GM12878 (cell line): ENCODE measurements around the gene HECTD2.

Experiments
- EZH2 ChIP-seq: IDR thresholded peaks from 2 replicates; pipeline ENCODE4 v1.6.1; 2012; ENCODE audit warnings: low read depth, mild to moderate bottlenecking, control low read depth, inconsistent platforms, low read length, borderline replicate concordance; ENCODE audit not compliant: control insufficient read depth
- KDM1A ChIP-seq: fragments of 200-600 bp; sonication (generic); IDR thresholded peaks from 2 replicates; pipeline ENCODE4 v1.6.1; 2016; ENCODE audit warnings: borderline replicate concordance
- LARP7 ChIP-seq: fragments of 450-650 bp; IDR thresholded peaks from 2 replicates; pipeline ENCODE4 v1.6.1; 2017; ENCODE audit warnings: mild to moderate bottlenecking
- MYC ChIP-seq: IDR thresholded peaks from 2 replicates; pipeline ENCODE4 v1.6.1; 2011; ENCODE audit warnings: mild to moderate bottlenecking, low read length, moderate library complexity, inconsistent platforms; ENCODE audit not compliant: insufficient read depth, insufficient replicate concordance, insufficient read length, severe bottlenecking
- NFYA ChIP-seq: IDR thresholded peaks from 2 replicates; pipeline ENCODE4 v1.6.1; 2011; ENCODE audit warnings: low read depth, mild to moderate bottlenecking, low read length, improper control_type of control experiment, borderline replicate concordance
- SIN3A ChIP-seq: IDR thresholded peaks from 2 replicates; pipeline ENCODE4 v1.6.1; 2012; ENCODE audit warnings: low read depth, low read length, improper control_type of control experiment
- TCF12 ChIP-seq: IDR thresholded peaks from 2 replicates; pipeline ENCODE4 v1.6.1; 2011; ENCODE audit warnings: low read depth, mild to moderate bottlenecking, low read length
- ZNF274 ChIP-seq: IDR thresholded peaks from one replicate; pipeline ENCODE4 v1.8.0; 2011; ENCODE audit not compliant: insufficient read length, insufficient read depth
- TF ChIP-seq, protein P1 (sequence below), 3 experiments: IDR thresholded peaks in 2 of 3; conservative IDR thresholded peaks in 1 of 3; 2 replicates each; pipeline ENCODE4 v1.5.1; 2011; ENCODE audit warnings: low read depth in 3 of 3, low read length in 3 of 3, mild to moderate bottlenecking in 3 of 3, control low read depth in 2 of 3, moderate library complexity in 2 of 3, inconsistent platforms in 1 of 3, mixed read lengths in 1 of 3; ENCODE audit not compliant: control insufficient read depth in 2 of 3, insufficient read depth in 1 of 3; ENCODE audit errors: extremely low read depth in 1 of 3
- TF ChIP-seq, protein P2 (sequence below): IDR thresholded peaks from 2 replicates; pipeline ENCODE4 v1.6.1; 2011; ENCODE audit warnings: low read depth, low read length, improper control_type of control experiment, borderline replicate concordance
- TF ChIP-seq, protein P3 (sequence below): fragments of 450-650 bp; IDR thresholded peaks from 2 replicates; pipeline ENCODE4 v1.6.1; 2017; ENCODE audit warnings: mild to moderate bottlenecking

DNA sequence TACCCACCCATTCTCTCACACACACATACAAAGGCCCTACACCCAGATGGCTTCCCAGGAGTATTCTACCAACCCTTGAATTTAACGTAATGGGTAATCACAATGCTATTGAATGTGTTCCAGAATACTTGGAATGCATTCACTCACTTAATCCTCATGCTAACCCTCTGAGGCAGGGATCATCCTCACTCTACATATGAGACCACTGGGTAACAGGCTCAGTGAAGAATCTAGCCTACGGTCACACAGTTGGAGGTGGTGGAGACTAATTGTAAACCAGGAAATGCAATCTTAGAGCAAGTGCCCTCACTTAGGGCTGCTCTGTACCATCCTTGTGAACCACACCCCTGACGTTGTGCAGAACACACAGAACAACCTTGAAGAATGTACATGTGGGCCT is 135.2 kb downstream of the HECTD2 start:
- TF ChIP-seq, protein P1, sequence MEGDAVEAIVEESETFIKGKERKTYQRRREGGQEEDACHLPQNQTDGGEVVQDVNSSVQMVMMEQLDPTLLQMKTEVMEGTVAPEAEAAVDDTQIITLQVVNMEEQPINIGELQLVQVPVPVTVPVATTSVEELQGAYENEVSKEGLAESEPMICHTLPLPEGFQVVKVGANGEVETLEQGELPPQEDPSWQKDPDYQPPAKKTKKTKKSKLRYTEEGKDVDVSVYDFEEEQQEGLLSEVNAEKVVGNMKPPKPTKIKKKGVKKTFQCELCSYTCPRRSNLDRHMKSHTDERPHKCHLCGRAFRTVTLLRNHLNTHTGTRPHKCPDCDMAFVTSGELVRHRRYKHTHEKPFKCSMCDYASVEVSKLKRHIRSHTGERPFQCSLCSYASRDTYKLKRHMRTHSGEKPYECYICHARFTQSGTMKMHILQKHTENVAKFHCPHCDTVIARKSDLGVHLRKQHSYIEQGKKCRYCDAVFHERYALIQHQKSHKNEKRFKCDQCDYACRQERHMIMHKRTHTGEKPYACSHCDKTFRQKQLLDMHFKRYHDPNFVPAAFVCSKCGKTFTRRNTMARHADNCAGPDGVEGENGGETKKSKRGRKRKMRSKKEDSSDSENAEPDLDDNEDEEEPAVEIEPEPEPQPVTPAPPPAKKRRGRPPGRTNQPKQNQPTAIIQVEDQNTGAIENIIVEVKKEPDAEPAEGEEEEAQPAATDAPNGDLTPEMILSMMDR (IDR thresholded peaks at IDR 0.05 in 2 of 3, conservative IDR thresholded peaks at IDR 0.05 in 1 of 3; ENCODE audit: control insufficient read depth in 2 of 3, extremely low read depth in 1 of 3, insufficient read depth in 1 of 3, low read depth in 3 of 3, low read length in 3 of 3), result no peak
- TF ChIP-seq SIN3A (no peak), EZH2 (no peak), ZNF274 (no peak), KDM1A (no peak), MYC (no peak), NFYA (no peak), LARP7 (no peak), TCF12 (no peak)
- TF ChIP-seq, protein P2, sequence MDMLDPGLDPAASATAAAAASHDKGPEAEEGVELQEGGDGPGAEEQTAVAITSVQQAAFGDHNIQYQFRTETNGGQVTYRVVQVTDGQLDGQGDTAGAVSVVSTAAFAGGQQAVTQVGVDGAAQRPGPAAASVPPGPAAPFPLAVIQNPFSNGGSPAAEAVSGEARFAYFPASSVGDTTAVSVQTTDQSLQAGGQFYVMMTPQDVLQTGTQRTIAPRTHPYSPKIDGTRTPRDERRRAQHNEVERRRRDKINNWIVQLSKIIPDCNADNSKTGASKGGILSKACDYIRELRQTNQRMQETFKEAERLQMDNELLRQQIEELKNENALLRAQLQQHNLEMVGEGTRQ, result no peak
- TF ChIP-seq, protein P3, sequence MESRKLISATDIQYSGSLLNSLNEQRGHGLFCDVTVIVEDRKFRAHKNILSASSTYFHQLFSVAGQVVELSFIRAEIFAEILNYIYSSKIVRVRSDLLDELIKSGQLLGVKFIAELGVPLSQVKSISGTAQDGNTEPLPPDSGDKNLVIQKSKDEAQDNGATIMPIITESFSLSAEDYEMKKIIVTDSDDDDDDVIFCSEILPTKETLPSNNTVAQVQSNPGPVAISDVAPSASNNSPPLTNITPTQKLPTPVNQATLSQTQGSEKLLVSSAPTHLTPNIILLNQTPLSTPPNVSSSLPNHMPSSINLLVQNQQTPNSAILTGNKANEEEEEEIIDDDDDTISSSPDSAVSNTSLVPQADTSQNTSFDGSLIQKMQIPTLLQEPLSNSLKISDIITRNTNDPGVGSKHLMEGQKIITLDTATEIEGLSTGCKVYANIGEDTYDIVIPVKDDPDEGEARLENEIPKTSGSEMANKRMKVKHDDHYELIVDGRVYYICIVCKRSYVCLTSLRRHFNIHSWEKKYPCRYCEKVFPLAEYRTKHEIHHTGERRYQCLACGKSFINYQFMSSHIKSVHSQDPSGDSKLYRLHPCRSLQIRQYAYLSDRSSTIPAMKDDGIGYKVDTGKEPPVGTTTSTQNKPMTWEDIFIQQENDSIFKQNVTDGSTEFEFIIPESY, result no peak
